ENCODE measurements around the gene ITPKB.
"Not testable (repeated sequence)": the region's sequence is repeated elsewhere in the genome, so short reads cannot be mapped to it uniquely, and the experiment has no call there.

ITPKB gene

DNA sequence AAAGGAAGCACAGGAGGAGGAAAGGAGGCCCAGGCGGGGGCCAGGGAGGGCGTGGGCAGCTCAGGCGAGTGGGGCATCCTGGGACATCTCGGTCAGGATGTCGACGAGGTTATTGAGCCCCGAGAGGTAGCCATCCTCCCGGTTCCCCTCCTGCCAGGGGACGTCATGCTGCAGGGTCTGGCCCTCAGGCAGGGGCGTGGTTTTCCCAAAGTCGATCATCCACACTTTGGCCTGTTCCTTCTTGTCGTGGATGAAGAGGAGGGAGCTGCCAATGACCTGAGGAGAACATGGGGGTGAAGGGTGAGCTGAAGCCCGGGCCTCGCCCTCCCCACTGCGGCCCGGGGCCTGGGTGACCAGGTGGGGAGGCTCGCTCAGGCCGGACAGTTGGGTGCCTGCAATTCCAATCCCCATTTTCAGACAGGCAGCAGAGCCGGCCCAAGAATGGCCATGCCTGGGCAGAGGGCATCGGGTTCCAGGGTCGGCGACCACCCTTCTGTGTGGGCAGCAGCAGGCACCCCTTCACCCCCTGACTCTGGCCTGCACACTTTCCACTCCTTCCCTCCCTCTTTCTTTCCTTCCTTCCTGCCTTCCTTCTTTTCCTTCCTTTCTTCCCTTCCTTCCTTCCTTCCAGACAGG lies 104.4 kb downstream of the ITPKB start:
- DNase-seq: no peak

DNA sequence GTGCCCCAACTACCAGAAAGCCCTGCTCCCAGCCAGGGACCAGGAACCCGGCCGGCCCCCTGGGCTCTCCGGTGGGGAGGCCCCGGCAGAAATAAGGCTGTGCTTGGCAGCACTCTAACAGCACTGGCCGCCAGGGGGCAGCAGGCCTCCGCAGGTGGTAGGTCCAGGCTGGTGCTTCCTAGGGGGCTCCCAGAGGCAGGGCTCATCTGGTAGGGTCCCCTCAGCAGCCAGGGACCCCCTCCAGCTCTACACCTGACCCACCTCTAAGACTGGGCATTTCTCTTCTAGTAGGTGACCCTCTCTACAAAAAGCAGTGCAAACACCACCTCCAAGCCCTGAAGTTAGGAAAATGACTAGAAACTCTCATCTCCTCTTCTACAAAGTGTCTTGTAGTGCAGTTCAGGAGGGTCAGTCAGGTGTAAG lies 104.9 kb downstream of the ITPKB start:
- DNase-seq: peak; percentile 65

DNA sequence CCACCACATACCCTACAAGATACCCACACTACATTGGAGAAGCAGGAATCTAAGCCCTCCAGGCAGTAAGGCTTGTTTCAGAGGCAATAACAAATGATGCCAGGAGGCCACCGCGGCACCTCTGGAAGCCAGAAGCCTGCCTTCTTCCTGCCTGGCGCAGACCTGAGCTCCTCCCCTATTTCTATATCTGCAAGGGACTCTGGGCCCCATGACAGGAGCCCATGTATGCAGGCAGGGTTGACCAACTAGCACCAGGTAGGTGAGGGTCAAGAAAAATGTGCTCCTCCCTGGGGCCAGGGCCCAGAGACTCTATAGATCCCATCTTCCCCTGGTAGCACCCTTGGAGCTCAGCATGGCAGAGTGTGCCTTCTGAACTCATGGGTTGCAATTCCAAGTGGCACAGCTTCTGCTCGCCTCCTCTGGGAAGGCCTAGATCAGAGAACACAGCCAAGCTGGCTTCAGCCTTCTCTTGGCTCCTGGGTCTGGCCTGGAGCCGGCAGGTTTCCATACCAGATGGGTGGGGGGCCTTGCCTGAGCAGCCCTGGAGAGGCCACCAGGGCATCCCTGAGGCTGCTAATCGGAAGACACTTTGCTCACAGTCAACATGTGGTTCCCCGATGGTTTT lies 105.4 kb downstream of the ITPKB start:
- DNase-seq: no peak

DNA sequence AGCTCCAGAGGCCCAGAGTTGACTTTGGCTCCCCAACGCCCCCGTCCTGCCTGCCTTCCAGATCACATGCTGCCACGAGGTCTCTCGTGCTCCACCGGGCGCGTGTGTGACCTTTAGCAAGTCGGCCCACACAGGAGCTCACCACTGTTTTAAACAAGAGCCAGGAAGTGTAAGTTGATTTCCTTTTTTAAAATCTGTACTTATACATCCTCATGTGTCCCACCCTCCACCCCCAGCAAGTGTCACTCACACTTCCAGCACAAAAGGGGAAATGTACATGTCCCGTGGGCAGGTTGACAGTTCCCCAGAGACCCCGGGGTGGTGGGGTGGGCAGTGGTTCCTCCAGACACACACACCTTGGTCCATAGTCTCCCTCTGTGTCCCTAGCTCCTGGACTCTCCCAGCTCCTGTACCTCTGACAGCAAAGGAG lies 106.1 kb downstream of the ITPKB start:
- DNase-seq: no peak

DNA sequence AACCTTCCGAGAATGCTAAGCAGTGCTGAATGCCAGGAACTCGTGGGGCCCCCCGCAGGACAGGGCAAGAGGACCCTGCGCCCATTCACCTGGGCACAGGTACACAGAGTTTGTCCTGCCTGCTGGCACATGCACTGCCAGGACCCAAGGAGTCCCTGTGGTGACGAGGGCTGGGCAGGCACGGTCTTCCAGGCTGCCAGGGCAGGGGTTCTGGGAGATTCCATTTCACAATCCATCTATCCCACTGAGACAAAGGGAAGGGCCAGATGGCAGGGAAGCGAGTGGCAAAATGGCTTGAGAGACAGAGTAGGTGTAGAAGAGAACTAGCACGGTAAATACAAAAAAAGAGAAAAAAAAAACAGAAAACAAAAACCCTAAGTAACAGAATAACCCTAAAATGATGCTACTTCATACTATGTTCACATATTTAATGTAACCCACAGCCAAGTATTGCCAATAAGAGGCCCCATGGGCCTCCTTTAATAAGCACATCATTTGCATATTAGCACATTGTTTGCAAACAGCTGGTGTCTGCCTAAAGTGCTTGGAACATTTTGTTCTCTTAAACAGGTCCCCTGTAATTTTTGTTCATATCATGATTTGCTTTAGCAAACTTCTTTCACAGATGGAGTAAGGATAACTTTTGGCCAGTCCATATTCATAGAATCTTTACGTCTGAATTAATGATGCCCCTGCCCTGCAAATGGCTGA lies 106.8 kb downstream of the ITPKB start:
- DNase-seq: no peak

DNA sequence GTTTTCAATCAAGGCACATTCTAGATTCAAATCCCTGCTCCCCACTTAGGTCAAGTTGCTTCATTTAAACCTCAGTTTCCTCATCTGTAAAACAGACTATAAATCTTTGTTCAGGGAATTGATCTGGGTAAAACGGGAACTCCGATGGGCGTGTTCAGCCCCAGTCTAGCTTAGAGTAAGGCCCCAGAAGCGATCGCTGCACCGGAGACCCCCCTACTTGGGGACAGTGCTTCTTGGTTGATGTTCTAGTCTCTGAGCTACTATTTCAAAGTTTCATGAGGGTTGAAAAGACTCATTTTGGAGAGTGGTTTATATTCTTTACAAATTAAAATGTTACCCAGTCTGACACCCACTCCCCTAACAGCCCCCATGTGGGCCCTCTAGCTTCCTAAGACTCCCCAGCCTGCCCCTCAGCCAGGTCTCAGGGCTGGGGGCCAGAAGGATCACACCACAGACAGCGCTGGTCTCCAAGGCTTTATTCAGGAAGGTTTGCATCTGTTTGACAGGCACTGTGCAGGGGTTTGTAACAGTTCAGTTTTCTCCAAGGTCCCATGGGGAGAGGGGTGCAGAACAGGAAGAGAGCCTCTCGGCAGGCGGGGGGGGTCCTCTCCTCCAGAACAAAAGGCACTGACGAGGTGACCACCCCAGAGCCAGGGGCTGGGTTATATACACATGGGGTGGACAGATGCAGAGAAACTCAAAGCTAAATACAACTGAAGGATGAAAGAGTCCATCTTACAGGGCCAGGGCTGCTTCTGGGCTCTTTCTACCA lies 107.7 kb downstream of the ITPKB start:
- no peak for DNase-seq

DNA sequence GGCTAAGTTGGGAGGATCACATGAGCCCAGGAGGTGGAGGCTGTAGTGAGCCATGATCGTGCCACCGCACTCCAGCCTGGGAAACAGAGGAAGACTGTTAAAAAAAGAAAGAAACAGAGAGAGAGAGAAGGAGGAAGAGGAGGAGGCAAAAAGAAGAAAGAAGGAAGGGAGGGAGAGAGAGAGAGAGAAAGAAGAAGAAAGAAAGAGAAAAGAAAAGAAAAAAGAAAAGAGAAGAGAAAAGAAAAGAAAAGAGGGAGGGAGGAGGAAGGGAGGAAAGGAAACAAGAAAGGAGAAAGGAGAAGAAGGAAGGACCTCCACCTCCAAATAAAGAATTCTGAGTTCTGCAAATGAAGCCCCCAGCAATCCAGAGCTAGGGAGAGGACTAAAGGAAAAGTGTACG lies 108.5 kb downstream of the ITPKB start:
- no peak for DNase-seq

DNA sequence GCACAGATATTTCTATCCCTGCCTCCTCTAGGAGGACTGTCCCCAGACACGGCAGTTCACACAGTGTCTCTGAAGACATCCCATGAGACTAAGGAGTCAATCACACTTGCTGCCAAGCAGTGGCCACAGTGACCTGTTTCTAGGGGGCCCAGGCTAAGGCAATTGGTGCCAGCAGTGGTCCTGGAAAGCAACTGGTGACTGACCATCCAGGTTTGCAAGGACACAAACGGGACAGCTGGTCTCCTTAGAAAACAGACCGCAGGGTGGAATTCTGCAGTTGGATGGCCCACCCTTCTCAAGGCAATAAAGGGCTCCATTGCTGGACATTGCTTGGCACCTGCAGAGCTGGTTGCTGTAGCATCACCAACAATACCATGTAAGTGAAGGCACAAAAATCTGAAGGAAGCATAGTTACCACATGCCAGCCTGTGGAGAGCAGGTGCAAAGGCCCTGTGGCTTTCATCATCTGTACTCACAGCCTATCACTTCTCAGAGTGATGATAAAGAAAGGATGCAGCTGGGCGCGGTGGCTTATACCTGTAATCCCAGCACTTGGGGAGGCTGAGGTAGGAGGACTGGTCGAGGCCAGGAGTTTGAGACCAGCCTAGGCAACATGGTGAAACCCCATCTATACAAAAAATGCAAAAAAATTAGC lies 109.1 kb downstream of the ITPKB start:
- no peak for DNase-seq

- DNase-seq: no peak
These were observed 109.7 kb downstream of the ITPKB start for GRCh38 chr1:226629210-226629895.

DNA sequence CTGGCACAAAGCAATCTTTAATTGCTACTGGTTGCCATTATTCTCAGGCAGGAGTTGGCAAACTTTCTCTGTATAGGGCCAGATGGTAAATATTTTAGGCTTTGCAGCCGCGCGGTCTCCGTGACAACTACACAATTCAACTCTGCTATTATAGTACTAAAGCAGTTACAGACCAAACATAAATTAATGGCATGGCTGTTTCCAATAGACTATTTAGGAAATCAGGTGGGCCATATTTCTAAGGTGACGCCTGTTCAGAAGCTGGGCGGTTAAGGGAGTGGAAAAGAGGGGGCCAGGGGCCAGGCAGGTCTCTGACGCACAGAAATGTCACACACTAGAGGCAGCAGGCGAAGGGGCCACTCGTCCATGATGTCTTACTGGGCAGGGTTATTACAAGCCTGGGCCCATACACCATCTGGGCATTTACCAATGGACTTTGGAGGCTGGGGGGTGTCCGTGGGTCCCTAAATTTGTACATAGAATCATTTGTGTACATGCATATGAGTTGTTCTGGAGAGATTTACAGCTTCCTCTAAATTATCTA lies 110.4 kb downstream of the ITPKB start:
- no peak for DNase-seq

DNA sequence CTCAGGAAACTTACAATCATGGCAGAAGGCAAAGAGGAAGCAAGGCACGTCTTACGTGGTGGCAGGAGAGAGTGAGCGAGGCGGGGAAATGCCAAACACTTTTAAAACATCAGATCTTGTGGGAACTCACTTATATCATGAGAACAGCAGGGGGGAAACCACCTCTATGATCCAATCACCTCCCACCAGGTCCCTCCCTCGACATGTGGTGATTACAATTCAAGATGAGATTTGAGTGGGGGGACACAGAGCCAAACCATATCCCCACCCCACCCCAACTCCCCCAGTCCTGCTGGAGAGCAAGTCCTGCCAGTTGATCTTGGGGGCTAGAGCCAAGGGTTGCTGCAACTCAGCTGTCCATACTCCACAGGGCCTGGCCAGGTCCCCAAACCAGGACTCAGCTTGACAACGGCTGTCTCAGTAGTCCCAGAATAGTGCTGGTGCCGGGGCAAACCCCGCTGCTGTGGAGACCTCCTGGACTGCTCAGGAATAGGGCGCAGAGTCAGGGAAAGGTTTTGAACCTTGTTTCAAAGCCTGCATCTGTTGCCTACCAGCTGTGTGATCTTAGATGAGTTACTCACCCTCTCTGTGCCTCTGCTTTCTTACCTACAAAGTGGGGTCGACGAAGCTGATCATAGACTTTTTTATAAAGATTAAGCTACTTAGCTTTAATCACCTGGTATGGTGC lies 111.0 kb downstream of the ITPKB start:
- DNase-seq: no peak

DNA sequence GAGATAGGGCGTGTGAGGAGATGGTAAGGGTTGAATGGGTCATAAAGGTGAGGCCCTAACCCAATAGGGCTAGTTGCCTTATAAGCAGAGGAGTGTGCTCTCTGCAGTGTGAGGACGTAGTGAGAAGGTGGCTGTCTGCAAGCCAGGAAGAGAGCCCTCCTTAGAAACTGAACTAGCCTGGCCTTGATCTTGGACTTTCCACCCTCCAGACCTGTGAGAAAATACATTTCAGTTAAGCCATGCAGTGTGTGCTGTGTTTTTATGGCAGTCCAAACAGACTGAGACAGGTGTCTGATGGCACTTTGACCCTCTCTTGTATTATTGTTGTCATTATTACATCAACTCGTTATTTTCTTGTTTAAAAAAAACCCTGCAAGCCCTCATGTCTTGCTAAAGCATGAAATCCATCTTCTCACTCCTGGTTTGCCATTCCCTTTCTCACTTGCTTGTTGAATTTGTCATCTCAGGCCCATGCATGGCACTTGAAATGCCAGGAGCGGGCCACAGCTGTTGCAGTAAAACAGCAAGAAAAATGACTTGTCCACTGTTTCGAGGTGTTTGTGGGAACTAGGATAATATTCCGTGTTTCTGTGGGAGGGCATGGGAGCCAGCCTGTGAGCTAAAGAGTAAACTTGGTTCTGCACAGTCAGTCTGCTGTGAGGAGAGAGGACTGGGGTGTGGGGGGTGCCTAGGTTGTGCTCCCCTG lies 111.9 kb downstream of the ITPKB start:
- no peak for DNase-seq

- peak; percentile 65 for DNase-seq
These were observed 112.5 kb downstream of the ITPKB start for GRCh38 chr1:226626577-226626956.

GRCh38 chr1:226625832-226626576 lies 113.1 kb downstream of the ITPKB start:
- DNase-seq: no peak

DNA sequence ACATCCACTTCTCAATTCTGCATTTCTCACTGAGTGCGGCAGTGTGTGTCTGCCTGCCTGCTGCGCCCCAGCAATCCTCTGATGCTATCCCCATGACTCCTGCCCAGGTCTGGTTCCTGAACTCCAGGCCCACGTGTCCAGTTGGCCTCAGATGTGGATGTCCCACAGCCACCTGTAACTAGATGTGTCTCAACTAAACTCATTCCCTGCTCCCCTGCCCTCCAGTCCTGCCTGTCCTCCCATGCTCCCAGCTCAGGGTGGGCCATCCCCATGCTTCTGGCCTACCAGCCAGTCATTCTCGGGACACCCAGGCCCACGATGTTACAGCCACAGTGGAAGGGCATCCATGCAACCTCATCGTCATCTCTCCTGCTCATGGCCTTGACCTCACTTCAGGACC lies 113.8 kb downstream of the ITPKB start:
- no peak for DNase-seq

- peak; percentile 40 for DNase-seq
These were observed 114.6 kb downstream of the ITPKB start for GRCh38 chr1:226624526-226624925.

DNA sequence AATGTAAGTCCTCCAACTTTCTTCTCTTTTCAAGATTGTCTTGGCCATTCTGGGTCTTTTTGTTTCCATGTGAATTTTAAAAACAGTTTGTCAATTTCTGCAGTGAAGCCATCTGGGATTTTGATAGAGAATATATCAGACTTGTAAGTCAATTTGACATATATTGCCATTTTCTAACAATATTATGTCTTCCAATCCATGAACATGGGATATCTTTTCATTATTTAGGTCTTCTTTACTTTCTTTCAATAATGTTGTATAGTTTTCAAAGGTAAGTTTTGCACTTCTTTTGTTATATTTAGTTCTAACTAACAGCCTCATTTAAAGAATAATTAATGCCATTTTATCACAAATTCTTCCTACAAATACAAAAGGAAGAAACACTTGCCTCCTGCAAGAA lies 117.1 kb downstream of the ITPKB start:
- DNase-seq: no peak

- no peak for DNase-seq
These were observed 120.1 kb downstream of the ITPKB start for GRCh38 chr1:226619031-226619430.

GRCh38 chr1:226618380-226618779 lies 120.7 kb downstream of the ITPKB start:
- DNase-seq: no peak

- not testable (repeated sequence) for DNase-seq
These were observed 121.4 kb downstream of the ITPKB start for GRCh38 chr1:226617719-226618118.
